T-helper 1 cell treated with Interleukin-12 subunit alpha and Interleukin-12 subunit beta and Interleukin-4 antibody, amounts not matched to agents 30 ng/mL and 1 ng/mL, for 36 hours (primary cell): ENCODE data around the gene GTPBP10. TPM values are rescaled to one million over a fixed set of nuclear protein-coding genes. Genes with fewer than 3 reads are reported as not detected.
"Not testable (repeated sequence)": the region's sequence is repeated elsewhere in the genome, so short reads cannot be mapped to it uniquely, and the experiment has no call there.

Source experiments
- intact Hi-C: fragments of 100-400 bp; cut with micrococcal nuclease; formaldehyde crosslinking; loops from one replicate; pipeline ENCODE4 v1.15.1; 2024
- total RNA-seq: library from RNA; stranded (reverse); gene quantifications from 2 replicates; pipeline ENCODE4 v1.2.3, GENCODE V29; 2022

GTPBP10 gene, protein sequence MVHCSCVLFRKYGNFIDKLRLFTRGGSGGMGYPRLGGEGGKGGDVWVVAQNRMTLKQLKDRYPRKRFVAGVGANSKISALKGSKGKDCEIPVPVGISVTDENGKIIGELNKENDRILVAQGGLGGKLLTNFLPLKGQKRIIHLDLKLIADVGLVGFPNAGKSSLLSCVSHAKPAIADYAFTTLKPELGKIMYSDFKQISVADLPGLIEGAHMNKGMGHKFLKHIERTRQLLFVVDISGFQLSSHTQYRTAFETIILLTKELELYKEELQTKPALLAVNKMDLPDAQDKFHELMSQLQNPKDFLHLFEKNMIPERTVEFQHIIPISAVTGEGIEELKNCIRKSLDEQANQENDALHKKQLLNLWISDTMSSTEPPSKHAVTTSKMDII
- 23.2 and 27.4 TPM in 2 replicates for total RNA-seq

DNA sequence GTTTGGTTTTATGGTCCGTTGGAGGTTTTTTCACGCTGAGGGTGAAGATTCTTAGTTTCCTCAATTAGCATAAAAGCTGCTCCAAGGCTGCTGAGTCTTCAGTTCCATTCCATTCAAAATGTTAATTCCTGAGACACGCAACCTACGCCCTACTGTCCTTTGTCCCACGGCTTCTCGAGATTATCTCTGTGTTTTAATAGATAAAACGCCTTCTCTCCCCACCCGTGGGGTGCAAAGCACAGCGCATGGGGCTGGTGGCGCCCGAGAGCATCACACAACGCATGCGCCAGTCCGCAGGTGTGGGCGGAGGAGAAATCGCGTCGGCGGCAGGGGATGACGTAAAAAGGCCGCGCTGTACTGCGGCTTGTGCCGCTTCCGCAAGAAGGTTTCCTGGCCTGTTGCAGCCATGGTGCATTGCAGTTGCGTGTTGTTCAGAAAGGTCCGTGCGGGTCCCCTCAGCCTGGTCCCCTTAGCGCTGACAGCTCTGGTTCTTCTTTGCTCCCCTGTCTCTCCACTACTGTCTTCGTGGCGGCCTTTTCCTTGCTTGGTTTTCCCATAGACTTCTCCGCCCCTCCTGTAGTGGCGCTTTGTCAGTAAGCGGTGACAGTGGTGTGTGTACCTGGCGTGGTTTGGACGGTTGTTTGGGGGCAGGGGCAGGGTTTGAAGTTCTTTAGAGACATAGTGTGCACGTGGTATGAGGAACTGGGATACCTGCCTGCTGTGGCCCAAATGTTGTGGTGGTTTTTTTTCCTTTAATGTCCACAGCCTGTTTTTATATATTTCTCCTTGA, at the start of gene GTPBP10:
TSS of gene GTPBP10 (plus strand) at position 381 of the 790 bp plus-strand sequence. CDS start at position 407, 26 bp downstream.
- intact Hi-C loops, result loop anchor here (1.0 to 5.0 kb wide), 9 partner anchors 57 to 1901 kb away; partner anchors contain the start of genes AKAP9, ANKIB1, CFAP69 and CLDN12

DNA sequence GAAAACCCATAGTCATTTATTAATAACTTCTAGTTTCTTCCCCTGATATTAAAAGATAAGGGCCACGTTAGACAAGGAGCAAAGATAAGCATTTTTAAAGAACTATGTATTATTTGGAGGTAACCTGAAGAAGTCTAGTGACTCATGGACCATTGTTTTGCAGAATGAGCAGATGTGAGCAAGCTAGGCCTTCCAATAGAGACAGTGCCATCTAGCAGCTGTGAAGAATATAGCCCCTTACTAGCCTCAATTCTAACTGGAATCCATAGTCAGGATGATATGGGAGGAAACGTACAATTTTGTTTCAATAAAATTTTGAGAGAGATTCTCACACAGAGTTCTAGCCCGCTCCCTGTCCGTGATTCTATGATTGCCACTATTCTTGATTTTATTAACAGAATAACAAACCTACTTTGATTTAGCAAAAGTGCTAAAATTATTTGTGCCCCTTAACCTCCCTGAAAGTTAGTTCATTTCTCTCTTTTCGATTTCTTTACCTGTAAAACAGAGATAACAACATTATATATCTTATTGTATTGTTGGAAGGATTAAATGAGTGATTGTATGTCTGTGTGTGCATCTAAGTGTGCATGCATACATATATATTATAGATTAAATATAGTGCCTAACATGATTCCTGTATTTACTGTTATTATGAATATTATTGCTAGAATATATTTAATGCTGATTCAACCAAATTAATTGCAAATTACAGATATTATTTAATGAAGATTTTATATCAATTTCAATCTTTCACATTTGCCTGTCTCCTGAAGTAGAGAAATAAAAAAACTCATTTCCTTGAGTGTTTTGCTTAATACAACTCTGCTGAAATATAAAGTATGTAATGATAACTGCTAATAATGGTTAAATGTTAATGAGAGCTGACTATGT, 48.1 kb upstream of the GTPBP10 start:
- intact Hi-C loops, result loop anchor here (1.0 kb wide), 2 partner anchors 129 to 144 kb away; partner anchors contain the start of gene STEAP1

DNA sequence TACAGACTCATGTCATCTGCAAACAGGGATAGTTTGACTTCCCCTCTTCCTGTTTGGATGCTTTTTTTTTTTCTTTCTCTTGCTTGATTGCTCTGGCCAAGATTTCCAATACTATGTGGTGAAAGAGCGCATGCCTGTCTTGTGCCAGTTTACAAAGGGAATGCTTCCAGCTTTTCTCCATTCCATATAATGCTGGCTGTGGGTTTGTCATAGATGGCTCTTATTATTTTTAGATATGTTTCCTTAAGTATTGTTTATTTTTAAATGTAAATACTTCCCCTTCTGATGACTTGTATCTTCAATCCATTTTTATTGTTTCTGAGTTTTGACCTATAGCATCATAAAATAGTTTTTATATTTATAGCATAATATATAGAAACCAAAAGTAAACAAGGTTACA, 43.3 kb upstream of the GTPBP10 start:
- intact Hi-C loops, result no loop called here

DNA sequence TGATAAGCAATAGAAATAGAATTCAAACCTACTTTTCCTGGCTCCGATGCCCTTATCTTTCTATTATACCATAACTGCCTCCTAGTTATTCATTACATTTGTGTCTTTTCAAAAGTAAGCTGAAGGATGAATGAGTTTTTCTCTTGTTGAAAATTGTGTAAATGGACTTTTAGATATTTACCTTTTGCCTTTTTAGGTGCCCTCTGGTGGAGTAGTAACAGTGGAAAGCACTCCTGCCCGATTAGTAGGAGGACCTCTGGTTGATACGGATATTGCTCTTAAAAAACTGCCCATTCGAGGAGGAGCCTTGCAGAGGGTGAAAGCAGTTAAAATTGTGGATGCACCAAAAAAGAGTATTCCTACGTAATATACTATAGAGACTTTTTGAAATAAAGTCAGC, 36.6 kb upstream of the GTPBP10 start:
- intact Hi-C loops, result no loop called here

DNA sequence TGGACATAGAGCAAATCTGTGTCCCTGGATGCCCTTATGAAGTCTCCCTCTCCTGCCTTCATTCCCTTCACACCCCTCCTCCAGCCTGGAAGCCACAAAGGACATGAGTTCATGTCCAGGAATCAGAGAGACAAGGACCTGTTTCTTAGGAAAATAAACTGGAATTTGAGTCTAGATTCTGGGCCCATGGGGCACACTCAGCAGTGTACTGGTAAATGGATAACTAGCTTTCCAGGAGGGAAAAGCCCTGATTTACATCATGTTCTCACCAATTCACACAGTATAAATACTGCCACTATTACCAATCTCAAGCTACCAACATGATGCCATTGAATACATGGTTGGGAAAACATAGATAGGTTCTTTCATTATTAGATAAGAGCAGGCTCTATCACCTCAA, 35.3 kb upstream of the GTPBP10 start:
- intact Hi-C loops, result no loop called here

DNA sequence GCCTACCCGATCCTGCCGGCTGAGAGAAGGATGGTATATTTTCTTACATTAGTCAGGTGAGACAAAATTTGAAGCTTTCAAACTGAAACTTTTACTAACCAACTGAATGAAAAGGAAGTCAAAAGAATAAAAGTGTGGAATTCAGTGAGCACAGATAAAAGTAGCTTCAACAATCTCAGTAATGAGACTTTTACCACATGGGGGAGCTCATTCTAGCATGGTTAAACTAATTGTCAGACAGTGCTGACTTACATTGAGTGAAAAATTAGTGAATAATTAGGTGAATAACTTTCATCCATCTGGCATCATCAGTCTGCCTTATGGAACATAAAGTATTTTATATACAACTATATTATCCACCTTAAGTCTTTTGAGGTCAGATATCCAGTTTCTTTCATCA, 33.8 kb upstream of the GTPBP10 start:
- intact Hi-C loops, result loop anchor here (1.0 kb wide), 1 partner anchor 115 kb away; no protein-coding TSS in a partner anchor

DNA sequence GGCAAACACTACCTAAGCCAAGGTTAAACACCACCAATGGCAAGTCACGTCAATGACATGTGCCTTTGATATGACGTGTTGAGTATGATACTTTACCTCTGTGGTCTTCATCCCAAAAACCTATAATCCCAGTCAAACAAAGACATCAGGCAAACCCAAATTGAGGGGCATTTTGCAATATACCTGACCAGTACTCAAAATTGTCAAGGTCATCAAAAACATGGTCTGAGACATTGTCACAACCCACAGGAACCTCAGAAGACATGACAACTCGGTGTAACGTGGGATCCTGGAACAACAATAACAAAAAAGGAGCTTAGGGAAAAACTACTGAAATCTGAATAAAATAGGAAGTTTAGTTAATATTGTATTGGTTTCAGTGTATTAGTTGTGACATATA, 32.6 kb upstream of the GTPBP10 start:
- intact Hi-C loops, result no loop called here

DNA sequence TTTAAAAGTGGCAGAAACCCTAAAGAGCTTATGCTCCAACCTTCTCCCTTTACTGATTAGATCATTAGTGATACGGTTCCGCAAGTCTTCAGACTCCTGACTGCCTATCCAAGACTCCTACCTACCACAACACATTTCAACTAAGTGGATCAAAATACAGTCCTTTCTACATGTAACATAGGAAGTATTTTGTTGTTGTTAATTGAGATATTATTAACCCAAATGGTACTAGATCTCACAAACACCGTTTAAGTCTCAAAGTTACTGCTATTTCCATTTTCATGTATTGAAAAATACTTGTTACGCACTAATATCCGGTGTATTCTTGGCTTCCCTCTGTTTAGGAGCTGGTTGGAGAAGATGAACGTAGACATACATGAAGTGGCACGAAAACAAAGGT, 26.5 kb upstream of the GTPBP10 start:
- intact Hi-C loops, result no loop called here

DNA sequence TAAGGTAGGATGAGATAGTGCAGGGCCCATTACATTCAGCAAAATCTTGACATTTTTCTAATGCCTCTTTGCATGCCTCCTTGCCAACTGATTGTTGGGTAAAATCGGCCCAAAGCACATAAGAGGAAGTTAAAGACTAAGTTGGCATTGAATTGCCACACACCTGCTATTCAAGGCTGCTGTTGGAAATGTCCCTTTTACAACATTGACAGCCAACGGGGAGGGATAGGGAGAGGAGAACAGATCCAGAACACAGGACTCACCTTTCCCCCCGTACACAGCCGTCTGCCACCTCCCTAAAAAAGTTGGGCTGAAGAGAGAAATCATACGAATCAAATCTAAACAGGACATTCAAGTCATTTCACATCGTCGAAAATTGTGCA, 26.1 kb upstream of the GTPBP10 start:
- intact Hi-C loops, result no loop called here

DNA sequence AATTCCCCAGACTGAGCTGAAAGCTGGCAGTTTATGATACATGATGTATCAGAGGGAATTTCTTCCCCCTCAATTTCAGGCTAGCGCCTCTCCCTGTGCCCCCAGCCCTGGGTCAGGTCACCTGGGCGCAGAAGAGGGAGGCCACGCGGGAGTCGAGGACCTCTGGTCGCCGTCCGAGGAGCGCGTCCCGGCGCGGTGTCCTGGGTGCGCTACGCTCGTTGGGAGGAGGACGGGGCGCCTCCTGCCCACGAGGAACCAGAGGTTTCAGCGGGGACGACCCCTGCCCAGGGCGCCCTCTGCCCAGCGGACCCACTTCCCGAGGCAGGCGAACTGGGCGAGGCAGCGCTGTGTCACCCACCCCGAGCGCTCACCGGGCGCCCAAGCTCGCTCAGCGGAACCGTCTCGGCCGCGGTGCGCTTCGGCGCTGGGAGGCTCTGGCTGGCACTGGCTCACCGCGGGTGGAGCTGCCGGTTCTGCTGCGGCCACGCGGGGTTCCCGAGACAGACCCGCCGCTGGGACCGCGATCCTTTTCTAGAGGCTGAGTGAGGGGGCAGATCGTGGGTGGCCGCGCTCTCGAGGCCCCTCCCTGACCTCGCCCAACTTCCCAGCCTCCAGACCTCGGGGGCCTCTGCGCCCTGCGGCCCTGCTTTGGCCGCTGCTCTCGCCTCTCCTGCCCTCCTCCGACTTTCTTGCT, 25.6 kb upstream of the GTPBP10 start, which contains the start of gene FAM237B:
TSS of gene FAM237B (minus strand) at position 504 of the 694 bp plus-strand sequence. CDS start 1,556 bp downstream, outside the sequence.
- intact Hi-C loops, result no loop called here

DNA sequence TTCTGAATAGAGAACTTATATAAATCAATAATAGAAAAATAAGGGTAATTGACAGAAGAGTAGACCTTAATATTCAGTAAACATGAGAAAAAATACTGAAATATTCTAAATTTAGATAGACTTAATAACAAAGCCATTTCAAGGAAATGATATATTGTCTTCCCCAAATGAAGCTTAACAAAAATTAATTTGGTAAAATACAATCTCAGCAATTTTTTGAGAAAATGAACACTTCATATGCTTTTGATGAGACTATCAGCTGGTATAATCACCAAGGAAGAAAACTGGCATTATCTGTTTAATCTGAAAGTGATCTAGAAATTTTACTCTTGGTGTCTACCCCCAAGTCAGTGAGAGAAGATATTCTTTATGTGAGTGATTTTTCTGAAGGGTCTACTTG, 23.7 kb upstream of the GTPBP10 start:
- intact Hi-C loops, result no loop called here

DNA sequence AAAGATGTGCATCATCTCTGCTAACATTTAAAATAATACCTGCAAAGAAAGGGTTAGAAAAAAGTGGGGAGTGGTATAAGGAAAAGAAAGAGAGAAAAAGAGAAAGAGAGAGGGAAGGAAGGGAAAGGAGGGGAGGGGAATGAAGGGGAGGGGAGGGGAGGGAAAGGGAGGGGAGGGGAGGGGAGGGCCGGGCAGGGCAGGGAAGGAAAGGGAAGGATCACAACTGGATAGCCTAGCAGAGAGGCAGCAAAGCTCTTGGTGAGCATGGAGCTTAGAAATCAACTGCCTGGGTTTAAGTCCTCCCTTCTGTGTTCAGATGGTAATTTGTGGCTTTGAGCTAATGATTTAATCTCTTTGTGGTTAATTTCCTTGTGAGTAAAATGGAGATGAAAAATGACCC, 20.0 kb upstream of the GTPBP10 start:
- intact Hi-C loops, result no loop called here

DNA sequence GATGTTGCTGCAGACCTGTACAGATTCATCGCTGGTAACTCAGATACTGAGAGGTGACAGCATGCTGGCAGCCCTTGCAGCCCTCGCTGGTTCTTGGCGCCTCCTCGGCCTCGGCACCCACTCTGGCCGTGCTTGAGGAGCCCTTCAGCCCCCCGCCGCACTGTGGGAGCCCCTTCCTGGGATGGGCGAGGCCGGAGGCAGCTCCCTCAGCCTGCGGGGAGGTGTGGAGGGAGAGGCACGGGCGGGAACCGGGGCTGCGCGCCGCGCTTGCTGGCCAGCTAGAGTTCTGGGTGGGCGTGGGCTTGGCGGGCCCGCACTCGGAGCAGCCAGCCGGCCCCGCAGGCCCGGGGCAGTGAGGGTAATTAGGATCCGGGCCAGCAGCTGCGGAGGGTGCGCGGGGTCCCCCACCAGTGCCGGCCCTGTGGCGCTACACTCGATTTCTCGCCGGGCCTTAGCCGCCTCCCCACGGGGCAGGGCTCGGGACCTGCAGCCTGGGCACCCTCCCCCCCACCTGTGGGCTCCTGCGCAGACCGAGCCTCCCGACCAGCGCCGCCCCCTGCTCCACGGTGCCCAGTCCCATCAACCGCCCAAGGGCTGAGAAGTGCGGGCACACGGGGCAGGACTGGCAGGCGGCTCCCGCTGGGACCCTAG, 12.2 kb upstream of the GTPBP10 start:
- intact Hi-C loops, result no loop called here

DNA sequence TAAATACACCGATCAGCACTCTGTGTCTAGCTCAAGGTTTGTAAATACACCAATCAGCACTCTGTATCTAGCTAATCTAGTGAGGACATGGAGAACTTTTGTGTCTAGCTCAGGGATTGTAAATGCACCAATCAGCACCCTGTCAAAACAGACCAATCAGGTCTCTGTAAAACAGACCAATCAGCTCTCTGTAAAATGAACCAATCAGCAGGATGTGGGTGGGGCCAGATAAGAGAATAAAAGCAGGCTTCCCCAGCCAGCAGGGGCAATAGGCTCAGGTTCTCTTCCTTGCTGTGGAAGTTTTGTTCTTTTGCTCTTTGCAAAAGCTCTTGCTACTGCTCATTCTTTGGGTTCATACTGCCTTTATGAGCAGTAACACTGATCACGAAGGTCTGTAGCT, 11.6 kb upstream of the GTPBP10 start:
- intact Hi-C loops, result not testable (repeated sequence)

DNA sequence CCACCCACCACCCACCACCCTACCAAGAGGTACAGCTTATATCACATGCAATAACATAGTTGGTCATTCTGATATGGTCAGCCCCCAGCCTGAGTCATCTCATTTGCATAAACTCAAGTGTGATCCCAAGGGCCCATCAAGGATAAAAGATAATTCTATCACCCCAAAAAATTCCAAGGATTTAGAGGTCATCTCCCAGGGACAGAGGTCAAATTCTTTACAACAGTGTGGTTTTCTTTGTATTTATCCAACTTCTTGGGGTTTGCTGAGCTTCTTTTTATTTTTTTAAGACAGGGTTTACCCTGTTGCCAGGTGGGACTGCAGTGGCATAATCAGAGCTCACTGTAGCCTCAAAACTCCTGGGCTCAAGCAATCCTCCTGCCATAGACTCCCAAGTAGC, 9.4 kb upstream of the GTPBP10 start:
- intact Hi-C loops, result no loop called here

DNA sequence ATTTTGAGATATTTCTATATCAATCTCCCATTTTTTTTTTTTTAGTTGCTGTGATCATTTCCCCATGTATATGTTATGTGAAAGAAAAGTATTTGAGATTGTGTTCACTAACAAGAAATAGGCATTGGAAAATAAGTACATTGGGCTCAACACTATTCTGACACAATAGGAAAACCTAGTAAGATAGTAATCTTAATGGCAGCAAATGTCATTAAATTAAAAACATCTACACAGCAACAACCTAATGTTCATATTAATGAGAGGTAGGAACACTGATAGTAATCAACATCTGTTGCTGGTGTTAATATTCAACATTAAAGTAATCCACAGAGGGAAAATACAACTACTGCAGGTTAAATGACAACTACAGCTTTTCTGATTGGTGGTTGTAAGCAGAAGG, 1.5 kb upstream of the GTPBP10 start:
- intact Hi-C loops, result loop anchor here (5.0 kb wide), 3 partner anchors 1537 to 1902 kb away; partner anchors contain the start of genes ANKIB1, CYP51A1, KRIT1 and MTERF1

DNA sequence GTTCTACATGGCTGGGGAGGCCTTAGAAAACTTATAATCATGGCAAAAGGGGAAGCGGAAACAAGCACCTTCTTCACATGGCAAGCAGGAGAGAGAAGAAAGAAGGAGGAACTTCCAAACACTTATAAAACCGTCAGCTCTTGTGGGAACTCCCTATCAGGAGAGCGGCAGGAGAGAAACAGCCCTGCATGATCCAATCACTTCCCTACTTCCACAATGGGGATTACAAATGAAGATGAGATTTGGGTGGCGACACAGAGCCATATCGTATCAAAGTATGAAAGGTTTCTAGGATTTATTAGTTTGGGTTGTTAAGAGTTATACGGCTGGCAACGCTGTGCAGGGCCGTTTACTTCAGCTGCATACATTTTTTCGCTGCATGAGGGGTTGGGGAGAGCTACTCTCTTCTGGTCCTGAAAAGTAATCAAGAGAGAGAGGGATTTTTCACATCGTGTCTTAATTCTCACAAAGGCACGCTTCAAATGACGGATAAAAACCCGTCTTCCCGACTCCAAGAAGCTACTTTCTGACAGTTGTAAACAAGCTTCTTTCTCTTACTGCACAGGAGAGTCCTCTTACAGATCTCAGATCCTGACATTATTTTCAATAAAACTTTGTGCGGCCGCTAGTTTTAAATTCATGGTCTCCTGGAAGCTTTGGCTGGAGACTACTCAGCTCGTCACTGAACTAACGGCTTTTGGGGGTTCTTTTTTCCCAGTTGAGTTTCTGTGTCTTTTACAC, 751 bp upstream of the GTPBP10 start:
- intact Hi-C loops, result loop anchor here (1.0 to 5.0 kb wide), 9 partner anchors 58 to 1902 kb away; partner anchors contain the start of genes AKAP9, ANKIB1, CFAP69 and CLDN12

DNA sequence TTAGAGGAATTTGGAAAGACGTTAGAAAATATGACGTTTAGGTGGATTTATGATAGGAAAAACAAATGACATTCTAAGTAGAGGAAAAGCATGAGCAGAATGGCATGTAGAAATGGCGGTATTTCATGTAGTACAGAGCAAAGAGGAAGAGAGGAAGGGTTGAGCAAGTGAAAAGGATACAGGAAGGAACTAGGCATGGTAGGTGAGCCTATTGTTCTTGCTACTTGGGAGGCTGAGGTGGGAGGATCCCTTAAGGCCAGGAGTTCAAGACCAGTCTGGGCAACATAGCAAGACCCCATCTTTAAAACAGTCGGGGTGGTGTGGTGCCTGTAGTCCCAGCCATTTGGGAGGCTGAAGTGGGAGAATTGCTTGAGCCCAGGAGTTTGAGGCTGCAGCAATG, 1.2 kb downstream of the GTPBP10 start:
- intact Hi-C loops, result loop anchor here (2.0 to 5.0 kb wide), 4 partner anchors 1535 to 1900 kb away; partner anchors contain the start of genes AKAP9, ANKIB1, CYP51A1 and KRIT1

DNA sequence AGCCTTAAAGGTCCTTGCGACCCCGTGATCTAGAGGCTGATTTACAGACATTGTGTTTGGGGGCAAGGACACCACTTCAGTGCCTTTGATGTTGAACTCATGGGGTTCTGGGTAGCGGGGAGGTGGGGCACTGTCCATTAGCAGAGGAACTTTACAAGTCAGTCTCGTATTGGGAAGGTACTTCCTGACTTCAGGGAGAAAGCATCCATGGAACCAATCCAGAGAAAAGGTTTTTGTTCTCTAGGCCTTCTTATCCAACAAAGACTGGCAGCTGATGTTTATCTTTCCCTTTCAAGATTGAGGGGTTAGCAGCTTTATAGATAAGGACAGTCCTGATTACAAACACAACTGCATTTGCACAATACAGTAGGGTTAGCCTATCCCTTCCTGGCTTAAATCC, 2.8 kb downstream of the GTPBP10 start:
- intact Hi-C loops, result loop anchor here (5.0 kb wide), 3 partner anchors 1533 to 1898 kb away; partner anchors contain the start of genes ANKIB1, CYP51A1, KRIT1 and MTERF1
